Hematopoietic multipotent progenitor cell treated with erythropoietin and hydrocortisone succinate and interleukin-3 and kit ligand, for 15 days (in vitro differentiated cells): ENCODE measurements around the gene ZSWIM1.

Experiments used
- DNase-seq: peaks from one replicate; pipeline ENCODE4 v3.0.0-alpha.2; 2015; ENCODE audit warnings: low spot score

ZSWIM1 gene

GRCh38 chr20:45909336-45909808 is 28.3 kb downstream of the ZSWIM1 start:
- no peak for DNase-seq

GRCh38 chr20:45909817-45910669 is 29.0 kb downstream of the ZSWIM1 start:
- DNase-seq: no peak

- DNase-seq: peak; percentile 98
These were observed 29.9 kb downstream of the ZSWIM1 start for GRCh38 chr20:45910670-45911485.

- DNase-seq: no peak
These were observed 30.7 kb downstream of the ZSWIM1 start, which contains the start of gene PLTP for GRCh38 chr20:45911486-45912343. PLTP (minus strand) TSS chr20:45912155; CDS start chr20:45911452, 703 bp downstream.

- no peak for DNase-seq
These were observed 31.3 kb downstream of the ZSWIM1 start for GRCh38 chr20:45912344-45912682.

- no peak for DNase-seq
These were observed 32.1 kb downstream of the ZSWIM1 start for GRCh38 chr20:45913116-45913515.

GRCh38 chr20:45917790-45918141 is 36.7 kb downstream of the ZSWIM1 start:
- no peak for DNase-seq

- DNase-seq: no peak
These were observed 37.2 kb downstream of the ZSWIM1 start for GRCh38 chr20:45918182-45918737.

GRCh38 chr20:45918779-45919537 is 37.9 kb downstream of the ZSWIM1 start:
- no peak for DNase-seq

GRCh38 chr20:45919542-45920399 is 38.7 kb downstream of the ZSWIM1 start:
- DNase-seq: no peak

- DNase-seq: no peak
These were observed 39.7 kb downstream of the ZSWIM1 start for GRCh38 chr20:45920462-45921336.

GRCh38 chr20:45921337-45922189 is 40.5 kb downstream of the ZSWIM1 start:
- DNase-seq: no peak

GRCh38 chr20:45924391-45925261 is 43.6 kb downstream of the ZSWIM1 start:
- DNase-seq: peak; percentile 28

- DNase-seq: no peak
These were observed 44.9 kb downstream of the ZSWIM1 start for GRCh38 chr20:45925821-45926506.

GRCh38 chr20:45926731-45927070 is 45.7 kb downstream of the ZSWIM1 start:
- no peak for DNase-seq

GRCh38 chr20:45927071-45927878 is 46.2 kb downstream of the ZSWIM1 start:
- no peak for DNase-seq
